Measurements from ENCODE around the gene CLEC16A.

CLEC16A gene

DNA sequence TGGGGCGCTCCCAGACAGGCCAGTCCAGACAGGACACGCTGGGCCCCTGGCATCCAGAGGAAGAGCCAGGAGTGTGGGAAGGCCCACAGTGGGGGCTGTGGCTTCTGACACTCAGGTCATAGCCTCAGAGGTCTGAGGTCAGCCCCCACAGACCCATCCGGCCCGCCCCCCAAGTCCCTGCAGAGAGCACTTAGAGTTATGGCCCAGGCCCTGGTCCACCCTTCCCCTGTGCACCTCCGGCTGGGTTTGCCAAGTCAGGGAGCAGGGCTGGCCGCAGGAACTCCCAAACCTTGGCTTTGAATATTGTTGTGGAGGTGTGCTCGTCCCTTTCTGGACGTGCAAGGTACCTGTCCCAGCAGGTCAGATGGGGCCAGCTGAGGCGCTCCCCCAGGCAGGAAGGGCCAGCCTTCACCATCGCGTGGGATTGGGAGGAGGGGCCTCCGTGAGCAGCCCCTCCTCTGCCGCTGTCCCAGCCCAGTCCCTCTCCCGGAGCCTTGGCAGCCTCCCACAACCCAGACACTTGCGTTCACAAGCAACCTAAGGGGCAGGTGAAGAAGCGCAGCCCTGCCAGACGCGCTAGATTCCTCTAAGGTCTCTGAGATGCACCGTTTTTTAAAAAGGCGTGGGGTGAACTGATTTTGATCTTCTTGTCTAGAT, 237.0 kb downstream of the CLEC16A start:
- no peak for DNase-seq

DNA sequence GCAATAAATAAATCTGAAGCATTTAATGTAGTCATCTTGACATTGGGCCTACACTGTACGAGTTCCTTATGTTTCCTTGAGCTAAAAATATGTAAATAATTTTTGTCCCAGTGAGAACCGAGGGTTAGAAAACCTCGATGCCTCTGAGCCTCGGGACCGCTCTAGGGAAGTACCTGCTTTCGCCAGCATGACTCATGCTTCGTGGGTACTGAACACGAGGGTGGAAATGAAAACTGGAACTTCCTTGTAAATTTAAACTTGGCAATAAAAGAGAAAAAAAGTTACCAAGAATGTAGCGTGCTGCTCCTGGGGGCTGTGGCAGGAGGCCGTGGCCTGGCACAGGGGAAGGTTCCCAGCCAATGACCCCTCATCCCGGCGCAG, 237.5 kb downstream of the CLEC16A start:
- peak in 2 of 14 donors; percentile 3 to 9 for DNase-seq

DNA sequence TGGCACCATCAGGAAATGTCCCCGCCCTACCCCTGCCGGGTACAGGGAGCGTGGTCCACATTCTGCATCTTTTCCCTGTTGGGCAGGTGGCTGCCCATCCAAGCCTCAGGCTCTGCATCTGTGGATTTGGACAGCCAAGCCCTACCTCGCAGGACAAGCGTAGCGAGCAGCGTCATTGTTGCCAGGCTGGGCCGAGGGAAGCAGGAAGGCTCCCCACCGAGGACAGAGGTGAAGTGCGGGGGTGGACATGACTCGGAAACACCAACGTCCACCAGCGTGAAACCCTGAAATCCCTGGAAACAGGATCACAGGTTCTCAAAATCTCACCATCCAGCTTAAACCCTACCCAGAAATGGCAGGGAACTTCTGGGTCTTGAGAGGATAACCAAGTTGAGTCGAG, 238.0 kb downstream of the CLEC16A start:
- peak in 1 of 14 donors; percentile 16 for DNase-seq

DNA sequence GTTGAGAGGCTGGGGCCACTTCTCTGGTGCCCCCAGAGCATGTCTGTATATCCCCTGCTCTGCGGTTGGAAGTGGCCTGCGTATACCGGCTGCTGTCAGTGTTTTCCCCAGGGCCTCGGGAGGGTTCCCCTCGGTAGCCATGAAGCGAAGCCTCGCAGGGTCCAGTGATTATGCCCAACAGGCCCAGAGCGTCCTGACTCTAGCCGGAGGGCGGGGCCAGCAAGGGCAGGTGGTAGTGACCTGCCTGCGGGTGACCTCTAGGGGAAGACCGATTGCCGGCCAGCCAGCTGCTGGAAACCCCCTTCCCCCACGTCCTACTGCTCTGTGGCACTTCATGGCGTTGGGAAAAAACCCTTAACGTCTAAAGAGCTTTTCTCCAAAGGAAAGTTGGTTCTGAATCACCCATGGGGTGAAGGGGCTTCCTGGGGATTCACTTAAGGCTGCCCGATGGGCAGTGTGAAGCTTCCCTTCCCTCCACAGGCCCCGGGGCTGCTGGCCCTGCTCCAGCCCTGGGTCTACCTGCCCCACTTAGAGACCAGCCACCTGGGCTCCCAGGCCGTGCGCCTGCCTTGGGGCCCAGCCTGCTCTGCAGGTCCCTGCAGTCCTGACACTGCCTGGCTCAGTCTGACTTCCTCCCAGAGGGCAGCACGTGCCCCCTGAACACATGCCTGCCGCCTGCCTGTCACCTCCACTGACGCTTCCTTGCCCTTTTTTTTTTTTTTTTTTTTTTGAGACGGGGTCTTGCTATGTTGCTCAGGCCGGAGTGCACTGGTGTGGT, 238.9 kb downstream of the CLEC16A start:
- DNase-seq = no peak

DNA sequence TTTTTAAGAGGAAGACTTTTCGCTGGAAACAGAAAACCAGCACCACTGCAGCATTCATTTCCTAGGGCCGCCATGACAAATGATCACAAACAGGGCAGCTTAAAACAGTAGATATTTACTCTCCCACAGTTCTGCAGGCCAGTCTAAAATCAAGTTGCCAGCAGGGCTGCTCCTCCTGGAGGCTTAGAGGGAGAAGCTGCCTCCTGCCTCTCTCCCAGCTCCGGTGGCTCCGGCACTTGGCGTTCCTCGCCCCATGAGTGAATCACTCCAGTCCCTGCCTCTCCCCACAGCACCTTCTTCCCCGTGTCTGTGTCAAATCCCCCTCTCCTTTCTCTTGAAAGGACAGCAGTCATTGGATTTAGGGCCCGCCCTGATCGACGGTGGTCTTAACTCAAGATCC, 239.6 kb downstream of the CLEC16A start:
- DNase-seq = no peak

DNA sequence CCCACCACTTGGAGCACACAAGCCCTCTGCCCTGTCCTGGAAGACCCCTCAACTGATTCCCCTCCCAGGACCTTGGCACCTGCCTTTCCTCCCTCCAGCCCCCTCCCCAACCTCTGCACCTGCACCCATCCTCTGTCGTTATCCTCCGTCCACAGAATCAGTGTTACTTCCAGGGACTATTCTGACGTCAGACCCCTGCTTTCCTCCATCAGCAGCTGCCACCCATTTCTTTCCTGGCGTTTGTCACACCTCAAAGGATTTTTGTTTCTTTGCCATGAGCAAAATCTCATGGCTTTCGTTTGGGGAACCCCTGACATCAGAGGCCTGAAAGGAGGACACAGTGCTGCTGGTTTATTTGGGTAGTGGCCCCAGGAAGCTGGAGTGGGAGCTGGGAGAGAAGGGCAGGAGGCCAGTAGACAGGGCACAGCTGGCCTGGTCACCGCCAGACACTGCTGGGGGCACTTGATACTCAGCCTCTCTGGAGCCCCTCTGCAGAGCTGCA, 243.2 kb downstream of the CLEC16A start:
- DNase-seq = no peak

DNA sequence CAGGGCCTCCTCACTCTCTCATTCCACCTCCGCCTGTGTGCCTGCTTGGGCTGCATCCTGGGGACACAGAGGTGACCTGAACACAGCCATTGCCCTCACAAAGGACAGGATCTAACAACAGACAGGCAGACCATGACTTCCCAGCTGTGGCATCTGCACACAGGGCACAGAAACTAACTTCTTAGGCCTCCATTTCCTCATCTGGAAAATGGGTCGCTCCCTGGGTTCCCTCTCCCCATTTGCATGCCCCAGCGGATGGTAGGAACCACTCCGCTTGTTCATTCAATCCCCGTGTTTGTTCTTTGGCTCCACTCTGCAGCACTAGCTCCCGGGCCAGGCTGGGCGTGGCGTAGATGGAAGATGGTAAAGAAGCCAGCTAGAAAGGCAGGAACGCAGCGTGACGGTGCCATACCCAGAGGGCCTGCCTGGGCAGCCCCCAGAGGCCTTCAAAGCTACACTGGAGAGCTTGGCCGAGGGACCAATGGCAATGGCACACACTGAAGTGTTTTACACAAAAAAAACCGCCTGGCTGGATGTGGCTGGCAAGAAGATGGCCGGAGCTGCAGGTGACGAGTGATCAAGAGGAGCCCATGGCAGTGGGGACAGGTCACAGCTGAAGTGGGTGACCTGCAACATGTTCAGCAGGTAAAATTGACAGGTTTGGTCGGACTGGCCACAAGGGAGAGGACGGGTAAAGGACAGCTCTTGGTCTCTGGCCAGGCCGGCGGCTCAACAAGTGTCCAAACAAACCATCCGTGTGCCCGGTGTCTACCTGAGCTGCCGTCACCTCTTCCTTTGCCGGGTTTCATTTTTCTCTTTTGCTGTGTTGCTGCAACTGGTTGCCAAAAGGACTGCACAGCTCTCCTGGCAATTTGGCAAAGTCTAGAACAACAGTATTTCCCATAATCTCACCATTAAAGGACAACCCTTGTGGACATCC, 244.7 kb downstream of the CLEC16A start:
- peak in 1 of 14 donors; percentile 74 for DNase-seq

DNA sequence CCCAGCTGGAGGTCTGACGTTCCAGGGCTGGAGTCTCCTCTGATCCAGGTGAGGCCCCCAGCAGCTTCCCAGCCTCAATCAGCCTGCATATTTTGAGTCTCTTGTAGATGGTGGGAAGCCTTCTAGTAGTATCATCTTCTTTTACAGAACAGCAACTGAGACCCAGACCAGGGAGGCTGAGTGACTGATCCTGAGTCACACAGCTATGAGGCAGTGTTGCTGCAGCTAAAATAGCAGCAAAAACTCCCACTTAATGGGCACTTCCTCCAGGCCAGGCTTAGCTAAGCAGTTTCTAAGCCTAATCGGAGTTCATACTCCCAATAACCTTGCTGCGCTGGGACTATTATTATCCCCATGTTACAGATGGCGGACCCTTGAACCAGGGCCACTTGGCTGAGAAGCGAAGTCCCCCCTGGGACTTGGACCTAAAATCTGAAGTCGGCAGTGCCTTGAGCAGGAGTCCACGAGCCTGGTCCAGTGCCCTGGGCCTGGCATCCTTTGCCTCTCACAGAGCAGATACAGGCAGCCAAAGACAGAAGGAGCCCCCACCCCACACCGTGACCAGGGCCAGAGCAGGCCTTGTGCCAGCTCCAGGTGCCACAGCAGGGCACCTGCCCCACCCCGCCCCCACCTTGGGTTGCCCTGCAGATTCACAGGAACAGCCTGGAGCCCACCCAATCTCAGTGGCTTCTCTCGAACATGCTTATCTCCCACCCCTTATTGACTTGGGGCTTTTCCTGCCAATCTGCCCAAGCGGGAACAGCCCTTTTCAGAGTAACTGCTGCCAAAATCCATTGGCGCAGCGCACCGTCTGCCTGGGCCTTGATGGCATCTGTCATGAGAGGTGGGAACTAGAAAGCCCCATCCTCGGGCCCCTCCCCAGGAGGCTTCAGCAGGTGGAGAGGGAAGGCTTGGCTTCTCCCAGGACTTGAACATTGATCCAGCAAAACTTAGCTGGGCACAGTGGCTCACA, 246.5 kb downstream of the CLEC16A start:
- peak in 1 of 14 donors; percentile 82 for DNase-seq

DNA sequence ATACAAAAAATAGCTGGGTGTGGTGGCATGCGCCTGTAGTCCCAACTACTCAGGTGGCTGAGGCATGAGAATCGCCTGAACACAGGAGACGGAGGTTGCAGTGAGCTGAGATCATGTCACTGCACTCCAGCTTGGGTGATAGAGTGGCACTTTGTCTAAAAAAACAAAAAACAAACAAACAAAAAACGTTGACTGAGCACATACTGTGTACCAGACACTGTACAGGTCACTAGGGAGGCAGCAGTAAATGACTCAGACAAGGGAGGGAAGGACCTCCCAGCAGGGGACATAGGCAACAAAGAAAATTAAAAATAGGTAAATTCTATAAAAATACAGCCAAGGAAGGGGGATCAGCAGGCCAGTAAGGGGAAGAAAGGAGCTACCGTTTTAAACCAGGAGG, 247.3 kb downstream of the CLEC16A start:
- DNase-seq = no peak

DNA sequence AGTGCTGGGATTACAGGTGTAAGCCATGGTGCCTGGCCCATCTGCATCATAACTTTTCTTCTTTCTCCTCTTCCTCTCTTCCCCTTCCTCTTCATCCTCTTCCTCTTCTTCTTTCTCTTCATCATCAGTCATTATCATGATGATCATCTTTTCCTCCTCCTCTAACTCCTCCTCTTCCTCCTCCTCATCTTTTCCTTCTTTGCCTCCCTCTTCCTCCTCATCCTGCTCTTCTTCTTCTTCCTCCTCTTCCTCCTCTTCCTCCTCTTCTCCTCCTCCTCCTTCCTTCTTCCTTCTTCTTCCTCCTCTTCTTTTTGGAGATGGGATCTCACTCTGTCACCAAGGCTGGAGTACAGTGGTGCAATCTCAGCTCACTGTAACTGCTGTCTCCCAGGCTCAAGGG, 249.1 kb downstream of the CLEC16A start:
- DNase-seq = no peak

DNA sequence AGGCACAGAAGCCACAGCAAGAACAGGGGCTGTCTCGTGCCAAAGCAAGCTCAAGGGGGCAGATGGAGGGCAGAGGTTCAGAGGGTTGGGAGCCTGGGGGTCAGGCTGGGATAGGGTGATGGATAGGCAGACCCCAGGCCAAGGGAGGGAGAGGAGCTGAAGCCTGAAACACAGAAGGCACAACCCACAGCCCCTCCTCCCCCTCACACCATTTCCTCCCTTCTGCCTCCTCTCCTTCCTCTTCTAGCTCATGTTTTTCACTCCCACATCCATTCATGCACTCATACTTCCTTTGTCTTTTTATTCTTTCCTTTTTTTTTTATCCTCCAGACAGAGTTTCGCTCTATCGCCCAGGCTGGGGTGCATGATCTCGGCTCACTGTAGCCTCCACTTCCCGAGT, 250.5 kb downstream of the CLEC16A start:
- no peak for DNase-seq

DNA sequence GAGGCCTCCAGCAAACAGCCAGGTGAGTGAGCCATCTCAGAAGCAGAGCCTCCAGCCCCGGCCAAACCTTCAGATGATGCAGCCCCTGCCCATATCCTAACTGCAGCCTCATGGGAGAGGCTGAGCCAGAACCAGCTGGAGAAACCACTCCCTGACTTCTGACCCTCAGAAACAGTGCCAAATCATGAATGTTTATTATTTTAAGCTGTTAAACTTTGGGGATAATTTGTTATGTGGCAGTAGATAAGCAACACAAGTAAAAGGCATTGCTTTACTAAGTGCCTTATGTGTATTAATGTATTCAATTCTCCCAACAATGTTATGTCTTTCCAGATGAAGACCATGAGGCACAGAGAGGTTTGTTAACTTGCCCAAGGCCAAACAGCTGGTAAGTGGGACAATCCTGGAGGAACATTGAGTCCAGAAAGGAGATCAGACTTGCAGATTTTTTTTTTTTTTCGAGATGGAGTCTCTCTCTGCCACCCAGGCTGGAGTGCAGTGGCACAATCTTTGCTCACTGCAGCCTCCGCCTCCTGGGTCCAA, 252.0 kb downstream of the CLEC16A start:
- no peak for DNase-seq

DNA sequence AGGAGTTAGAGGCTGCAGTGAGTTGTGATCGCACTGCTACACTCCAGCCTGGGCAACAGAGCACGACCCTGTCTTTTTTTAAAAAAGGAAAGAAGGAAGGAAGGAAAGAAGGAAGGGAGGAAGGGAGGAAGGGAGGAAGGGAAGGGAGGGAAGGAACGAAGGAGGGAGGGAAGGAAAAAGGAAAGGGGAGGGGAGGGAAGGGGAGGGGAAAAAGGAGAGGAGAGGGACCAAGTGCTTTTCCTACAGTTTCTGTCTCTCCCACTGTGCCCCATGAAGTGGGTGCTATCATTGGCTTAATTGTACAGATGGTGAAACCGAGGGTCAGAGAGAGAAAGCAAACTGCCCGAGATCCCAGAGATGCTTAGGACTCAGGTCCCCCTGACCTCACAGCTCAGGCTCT, 254.0 kb downstream of the CLEC16A start:
- DNase-seq = no peak

DNA sequence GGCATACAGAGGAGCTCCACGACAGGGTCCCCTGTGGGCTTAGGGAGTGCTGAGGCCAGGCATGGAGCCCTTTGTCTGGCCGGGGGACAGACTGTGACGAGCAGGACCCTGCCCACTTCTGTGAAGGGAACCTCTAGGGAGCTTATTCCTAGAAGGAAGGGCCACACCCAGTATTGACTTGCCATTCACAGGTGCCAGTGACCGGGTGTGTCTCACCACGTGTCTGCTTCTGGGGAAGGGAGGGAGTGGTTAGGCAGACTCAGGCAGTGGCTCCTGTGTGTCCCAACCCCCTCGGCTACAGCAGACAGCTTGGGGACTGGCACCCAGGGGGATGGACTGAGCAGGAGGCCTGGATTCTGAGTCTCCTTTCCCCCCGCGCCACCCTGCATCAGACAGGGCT, 254.5 kb downstream of the CLEC16A start:
- DNase-seq = no peak

DNA sequence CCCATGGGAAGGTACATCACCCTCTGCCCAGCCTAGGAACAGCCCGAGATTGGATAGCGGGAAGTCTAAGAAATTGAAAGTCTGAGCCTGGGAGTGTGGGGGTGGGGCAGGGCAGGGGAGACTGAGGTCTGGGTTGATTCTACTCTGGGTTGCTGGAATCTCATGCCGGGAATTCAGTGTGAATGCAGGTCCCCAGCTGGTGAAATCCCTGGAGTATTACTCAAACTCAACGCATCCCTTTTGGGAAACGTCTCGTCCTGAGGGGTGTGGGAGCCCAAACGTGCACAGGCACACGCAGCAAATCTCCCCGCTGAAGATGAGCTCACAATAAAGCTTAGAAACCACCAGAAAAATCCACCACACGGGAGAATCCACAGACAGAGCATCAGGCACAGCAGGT, 256.2 kb downstream of the CLEC16A start:
- DNase-seq = no peak

DNA sequence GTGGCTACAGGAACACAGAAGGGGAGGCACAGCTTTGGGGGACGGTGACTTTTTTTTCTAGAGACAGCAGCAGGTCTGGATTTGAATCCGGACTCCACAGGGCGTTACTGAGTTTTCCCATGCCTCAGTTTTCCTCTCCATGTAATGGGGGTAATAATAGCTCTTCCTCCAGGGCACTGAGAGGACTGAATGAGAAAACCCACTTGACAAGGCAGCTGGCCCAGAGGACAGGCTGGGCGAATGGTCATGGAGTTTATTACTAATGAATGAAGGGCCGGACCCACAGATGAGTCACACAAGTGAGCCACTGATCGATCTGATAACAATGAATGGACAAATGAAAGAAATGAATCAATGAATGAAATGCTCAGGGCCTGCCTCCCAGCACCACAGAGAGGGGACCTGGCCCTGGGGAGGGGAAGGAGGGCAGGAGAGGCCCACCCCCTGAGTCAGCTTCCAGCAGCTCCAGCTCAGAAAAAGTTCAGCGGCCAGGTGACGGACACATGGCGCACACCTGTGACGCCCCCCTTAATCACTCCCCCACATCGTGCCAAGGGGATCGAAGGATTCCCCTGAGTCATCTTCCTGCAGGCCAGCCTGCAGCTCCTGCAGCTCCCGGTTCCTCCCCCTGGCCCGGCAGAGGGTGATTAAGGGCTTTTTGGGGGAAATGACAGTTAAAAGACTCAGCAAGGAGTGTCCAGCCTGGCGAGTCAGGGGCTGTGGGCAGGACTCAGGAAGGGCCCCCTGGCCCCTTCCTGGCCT, 257.3 kb downstream of the CLEC16A start:
- DNase-seq = no peak

DNA sequence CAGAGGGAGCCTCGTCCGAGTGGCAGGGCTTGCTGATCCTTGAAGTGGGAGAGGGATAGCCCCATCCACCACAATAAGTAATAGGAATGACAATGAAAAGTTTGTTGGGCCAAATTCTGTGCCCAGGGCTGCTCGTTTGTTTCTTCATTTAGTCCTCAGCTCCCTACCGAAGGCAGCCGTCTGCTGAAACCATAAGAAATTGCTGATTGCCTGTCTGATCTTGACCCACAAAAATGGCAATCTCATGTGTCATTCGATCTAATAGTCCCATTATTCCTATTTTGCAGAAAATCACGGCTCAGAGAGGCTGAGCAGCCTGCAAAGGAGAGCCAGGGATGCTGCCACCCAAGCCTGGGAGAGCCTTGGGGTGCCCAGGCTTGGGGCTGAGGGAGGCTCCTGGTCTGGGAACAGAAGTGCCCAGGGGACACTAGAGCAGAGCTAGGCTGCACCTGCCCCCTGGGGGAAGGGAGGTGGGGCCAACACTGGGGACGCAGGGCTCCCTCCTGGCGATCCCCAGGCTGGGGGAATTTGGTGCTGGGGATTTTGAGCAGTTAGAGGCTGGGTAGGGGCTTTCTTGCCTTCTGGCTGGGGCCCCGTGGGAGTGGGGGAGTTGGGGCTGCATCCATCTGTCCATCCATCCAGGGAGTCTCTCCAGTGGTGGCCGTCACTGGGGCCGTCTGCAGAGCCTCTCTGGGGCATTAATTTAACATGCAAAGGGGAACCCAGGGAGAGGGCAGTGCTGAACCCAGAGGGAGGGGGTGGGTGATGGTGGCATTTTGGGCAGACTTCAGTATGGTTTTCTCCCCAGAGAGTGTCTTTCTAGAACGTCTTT, 258.1 kb downstream of the CLEC16A start:
- no peak for DNase-seq

DNA sequence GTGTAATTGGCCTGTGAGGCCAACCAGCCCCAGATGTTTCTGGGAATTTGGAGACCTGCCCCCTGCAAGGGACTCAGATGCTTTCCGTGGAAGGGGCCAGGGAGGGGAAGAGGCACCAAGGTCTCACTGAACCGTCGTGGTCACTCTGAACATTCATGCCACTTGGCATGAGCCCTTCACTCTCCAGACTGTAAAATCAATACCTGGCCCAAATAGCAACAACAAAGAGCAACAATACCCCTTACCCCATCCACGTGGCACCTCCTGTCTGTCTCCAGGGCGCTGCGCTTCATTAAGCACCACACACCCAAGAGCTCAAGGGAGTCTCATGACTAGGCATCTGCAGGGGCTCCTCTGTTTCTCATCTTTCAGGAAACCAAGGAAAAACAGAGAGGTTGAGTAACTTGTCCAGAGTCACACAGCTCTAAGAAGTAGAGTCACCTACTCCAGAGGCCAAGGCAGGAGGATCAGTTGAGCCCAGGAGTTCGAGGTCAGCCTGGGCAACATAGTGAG, 258.8 kb downstream of the CLEC16A start:
- DNase-seq = no peak

DNA sequence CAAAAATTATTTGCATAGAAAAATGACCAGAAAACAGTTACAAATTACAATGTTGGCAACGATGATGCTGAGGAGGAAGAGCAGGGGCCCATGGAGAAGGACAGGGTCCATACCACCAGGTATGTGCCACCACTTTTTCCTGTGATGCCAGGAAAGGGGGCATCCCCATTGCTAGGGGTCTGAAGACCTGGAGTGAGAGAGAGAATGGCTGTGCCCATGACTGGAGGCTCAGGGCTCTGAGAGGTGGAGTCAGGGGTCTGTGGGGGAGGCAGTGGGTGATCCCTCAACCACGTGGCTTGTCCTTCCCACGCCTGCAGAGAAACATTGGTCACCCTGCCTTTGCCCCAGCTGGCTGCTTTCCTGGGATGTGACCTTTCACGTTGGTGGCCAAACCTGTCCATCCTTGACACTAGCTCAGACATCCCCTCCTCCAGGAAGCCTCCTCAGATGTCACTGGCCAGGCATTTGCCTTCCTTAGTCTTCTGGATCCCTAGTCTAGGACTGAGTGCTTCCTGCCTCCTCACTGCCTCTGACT, 260.2 kb downstream of the CLEC16A start:
- DNase-seq = no peak
